ENCODE data around the gene LRRC9.

The LRRC9 gene

DNA sequence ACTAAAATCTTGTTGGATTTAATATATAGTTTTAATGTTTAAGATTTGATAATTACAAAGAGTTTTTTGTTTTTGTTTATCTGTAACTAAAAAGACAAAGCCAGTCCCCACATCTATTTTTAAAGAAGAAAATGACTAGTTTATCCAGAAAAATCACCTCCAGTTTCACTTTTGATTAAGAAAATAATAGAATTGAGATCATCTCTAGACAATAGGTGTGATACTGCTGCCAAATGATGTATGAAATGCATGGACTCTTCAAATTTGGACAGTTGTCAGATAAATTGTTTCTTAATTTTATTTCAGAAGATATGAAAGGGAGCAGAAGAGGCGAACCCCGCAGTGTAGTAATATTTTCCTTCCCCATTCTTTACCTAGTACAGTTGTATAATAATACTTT is 191.8 kb downstream of the LRRC9 start:
- H3K4me3 ChIP-seq (ENCODE audit: low read depth, low read length), result no peak overlapping the region
- TF ChIP-seq, protein P1, sequence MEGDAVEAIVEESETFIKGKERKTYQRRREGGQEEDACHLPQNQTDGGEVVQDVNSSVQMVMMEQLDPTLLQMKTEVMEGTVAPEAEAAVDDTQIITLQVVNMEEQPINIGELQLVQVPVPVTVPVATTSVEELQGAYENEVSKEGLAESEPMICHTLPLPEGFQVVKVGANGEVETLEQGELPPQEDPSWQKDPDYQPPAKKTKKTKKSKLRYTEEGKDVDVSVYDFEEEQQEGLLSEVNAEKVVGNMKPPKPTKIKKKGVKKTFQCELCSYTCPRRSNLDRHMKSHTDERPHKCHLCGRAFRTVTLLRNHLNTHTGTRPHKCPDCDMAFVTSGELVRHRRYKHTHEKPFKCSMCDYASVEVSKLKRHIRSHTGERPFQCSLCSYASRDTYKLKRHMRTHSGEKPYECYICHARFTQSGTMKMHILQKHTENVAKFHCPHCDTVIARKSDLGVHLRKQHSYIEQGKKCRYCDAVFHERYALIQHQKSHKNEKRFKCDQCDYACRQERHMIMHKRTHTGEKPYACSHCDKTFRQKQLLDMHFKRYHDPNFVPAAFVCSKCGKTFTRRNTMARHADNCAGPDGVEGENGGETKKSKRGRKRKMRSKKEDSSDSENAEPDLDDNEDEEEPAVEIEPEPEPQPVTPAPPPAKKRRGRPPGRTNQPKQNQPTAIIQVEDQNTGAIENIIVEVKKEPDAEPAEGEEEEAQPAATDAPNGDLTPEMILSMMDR (IDR thresholded peaks at IDR 0.05; ENCODE audit: low read depth, low read length, missing control alignments), result no peak
- in situ Hi-C loops (cut with HindIII; ENCODE audit: low sequenced_read_pairs), result no loop called here
- DNase-seq (ENCODE audit: low read depth), result no peak

Measured in astrocyte of the cerebellum (primary cell).